ENCODE results near the gene ITIH1.
"Not testable (repeated sequence)": the region's sequence is repeated elsewhere in the genome, so short reads cannot be mapped to it uniquely, and the experiment has no call there.

ITIH1 gene

DNA sequence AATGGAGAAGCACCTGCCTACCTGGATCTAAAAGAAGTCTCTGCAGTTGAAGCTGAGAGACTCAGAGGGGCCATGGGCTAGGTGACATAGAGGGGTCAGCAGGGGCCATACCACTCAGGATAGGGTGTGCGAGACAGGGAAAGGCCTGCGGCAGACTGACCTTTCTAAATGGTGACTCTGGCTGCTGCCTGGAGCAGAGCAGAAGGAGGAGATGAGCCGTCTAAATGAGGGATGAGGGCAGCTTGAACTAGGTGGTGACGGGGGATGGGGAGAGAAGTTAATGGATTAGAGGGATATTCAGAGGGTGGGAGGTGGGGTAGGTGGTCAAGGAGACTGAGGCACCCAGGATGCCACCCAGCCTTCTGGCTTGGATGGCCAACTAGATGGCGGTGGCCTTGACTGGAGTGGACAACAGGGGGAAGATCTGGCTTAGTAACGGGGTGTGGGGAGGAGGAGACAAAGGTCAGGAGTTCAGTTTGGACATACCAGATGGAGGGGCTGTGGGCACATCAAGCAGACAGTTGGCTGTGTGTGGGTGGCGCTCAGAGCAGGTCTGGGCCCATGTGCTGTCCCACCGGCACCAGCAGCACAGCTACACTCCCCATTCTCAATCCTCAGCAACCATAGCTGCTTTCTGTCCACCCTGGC, 3.2 kb upstream of the ITIH1 start:
- DNase-seq (ENCODE audit: low read depth in 2 of 2): no peak

- no peak for DNase-seq (ENCODE audit: low read depth in 2 of 2)
These were observed 2.2 kb upstream of the ITIH1 start for GRCh38 chr3:52774901-52775864.

GRCh38 chr3:52775877-52776276, 1.5 kb upstream of the ITIH1 start:
- no peak for DNase-seq (ENCODE audit: low read depth in 2 of 2)

DNA sequence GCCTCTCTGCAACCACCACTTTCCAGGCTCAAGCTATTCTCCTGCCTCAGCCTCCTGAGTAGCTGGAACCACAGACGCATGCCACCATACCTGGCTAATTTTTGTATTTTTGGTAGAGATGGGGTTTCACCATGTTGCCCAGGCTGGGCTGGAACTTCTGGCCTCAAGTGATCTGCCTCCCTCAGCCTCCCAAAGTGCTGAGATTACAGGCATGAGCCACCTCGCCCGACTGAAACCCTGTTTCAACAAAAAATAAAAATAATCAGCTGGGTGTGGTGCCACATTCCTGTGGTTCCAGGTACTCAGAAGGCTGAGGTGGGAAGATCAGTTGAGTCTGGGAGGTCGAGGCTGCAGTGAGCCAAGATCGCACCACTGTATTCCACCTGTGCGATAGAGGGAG, 913 bp upstream of the ITIH1 start:
- not testable (repeated sequence) for DNase-seq (ENCODE audit: low read depth in 2 of 2)

- DNase-seq (ENCODE audit: low read depth in 2 of 2): no peak
These were observed 783 bp downstream of the ITIH1 start for GRCh38 chr3:52777959-52778805.

DNA sequence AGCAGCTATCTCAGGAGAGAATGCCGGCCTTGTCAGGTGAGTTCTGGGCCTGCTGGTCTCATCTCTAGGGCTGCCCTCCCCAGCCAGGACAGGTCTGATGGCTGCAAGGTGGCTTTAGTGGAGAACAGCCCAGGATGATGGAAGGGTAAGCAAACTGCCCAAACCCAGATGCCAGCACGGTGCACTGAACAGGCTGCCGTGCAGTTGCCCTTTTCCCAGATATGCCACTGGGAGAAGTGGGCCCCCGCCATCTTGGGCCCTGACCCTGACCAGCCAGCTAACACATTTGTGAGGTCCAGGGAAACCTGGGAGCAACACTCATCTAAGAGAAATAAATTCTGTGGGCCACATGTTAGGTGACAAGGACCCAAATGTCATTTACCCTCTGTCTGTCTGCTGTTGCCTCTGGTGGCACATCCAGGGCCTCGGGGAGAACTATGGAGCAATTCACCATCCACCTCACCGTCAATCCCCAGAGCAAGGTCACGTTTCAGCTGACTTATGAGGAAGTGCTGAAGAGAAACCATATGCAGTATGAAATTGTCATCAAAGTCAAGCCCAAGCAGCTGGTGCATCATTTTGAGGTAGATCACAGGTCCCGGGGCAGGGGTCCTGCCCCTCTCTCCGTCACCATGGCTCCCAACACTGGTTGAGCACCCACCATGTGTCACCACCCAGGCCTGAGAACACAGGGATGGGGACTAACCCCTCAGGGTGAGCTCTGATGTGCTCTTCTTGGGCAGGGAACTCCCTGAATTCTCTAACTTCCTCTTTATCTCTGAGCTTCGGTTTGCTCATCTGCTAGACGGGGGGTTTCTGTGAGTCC, 1.8 kb downstream of the ITIH1 start:
- DNase-seq (ENCODE audit: low read depth in 2 of 2): no peak

DNA sequence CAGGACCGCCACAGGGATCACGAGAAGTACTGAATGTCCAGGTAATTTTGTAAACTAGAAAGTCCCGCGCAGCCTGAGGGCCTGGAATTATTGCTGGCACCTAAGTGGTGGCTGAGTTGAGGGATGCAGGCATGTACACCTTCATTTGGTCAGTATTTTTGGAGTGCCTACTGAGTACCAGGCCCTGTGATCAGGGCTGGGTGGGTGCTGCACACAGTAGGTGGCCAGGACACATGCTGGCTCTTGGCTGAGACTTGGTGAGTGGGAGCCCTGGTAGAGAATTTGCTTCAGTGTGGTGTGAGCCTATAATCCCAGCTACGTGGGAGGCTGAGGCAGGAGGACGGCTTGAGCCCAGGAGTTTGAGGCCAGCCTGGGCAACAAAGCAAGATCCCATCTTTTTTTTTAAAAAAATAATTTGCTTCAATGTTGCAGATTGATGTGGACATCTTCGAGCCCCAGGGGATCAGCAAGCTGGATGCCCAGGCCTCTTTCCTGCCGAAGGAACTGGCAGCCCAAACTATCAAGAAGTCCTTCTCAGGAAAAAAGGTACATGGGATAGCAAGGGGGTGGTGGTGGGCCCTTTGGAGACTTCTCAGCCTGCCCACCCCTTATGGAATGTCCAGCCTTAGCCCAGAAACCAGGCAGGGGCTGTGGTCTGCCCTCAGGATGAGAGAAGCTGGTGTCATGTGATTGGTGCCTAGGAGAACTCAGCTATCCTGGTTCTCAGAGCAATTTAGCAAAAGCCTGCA, 2.6 kb downstream of the ITIH1 start:
- no peak for DNase-seq (ENCODE audit: low read depth in 2 of 2)

- no peak for DNase-seq (ENCODE audit: low read depth in 2 of 2)
These were observed 4.3 kb downstream of the ITIH1 start for GRCh38 chr3:52781741-52782140.

GRCh38 chr3:52782412-52783210, 5.2 kb downstream of the ITIH1 start:
- no peak for DNase-seq (ENCODE audit: low read depth in 2 of 2)

- DNase-seq (ENCODE audit: low read depth in 2 of 2): no peak
These were observed 5.8 kb downstream of the ITIH1 start for GRCh38 chr3:52783211-52783555.

GRCh38 chr3:52784021-52784621, 6.7 kb downstream of the ITIH1 start:
- no peak for DNase-seq (ENCODE audit: low read depth in 2 of 2)

DNA sequence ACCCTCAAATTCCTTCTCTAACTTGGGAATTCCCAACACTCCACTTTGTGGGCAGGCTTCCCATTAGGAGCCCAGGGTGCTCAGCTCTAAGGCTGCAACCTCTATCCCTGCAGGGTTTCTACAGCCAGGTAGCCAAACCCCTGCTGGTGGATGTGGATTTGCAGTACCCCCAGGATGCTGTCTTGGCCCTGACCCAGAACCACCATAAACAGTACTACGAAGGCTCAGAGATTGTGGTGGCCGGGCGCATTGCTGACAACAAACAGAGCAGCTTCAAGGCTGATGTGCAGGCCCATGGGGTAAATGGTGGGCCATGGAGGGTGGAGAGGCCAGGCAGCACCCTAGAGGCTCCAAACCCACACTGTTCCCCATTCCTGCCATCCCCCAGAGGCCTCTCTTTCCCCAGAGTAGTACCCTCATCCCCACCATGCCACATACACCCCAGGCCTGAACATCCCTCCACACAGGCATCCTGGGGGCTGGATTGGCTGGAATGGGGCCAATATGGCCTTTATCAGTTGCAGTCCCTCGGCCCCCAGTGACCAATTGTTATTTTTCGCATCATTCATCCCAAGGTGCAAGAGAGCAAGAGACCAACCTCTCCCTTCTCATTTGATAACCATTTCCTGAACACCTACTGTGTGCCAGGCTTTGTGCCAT, 7.7 kb downstream of the ITIH1 start:
- DNase-seq (ENCODE audit: low read depth in 2 of 2): no peak

DNA sequence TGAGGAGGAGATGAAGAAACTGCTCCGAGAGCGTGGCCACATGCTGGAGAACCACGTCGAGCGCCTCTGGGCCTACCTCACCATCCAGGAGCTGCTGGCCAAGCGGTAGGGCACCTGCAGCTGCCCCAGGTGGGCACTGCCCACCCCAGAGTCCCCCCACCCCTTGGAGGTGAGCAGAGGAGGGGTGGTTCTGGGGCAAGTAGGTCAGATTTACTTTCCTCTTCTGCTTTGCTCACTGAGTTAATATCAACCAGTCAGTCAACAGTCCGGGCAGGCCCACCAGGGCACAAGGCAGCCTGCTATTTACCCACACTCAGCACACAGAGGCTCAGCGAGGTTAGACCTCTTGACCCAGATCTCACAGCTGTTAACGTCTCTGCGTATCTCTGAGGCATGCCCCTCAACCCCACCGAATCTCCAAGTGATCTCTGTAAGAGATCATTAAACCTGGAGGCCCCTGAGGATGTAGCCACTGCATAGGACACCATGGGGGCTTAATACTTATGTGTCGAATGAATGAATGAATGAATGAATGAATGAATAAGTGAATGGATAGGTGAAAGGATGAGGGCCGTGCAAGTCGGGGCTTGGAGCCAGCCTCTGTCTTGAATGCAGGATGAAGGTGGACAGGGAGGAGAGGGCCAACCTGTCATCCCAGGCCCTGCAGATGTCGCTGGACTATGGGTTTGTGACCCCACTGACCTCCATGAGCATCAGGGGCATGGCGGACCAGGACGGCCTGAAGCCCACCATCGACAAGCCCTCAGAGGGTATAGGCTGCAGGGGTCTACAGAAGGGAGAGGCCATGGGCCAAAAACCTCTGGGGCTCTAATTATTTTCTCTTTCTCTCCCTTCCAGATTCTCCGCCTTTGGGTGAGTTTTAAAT, 9.2 kb downstream of the ITIH1 start:
- DNase-seq (ENCODE audit: low read depth in 2 of 2): no peak

DNA sequence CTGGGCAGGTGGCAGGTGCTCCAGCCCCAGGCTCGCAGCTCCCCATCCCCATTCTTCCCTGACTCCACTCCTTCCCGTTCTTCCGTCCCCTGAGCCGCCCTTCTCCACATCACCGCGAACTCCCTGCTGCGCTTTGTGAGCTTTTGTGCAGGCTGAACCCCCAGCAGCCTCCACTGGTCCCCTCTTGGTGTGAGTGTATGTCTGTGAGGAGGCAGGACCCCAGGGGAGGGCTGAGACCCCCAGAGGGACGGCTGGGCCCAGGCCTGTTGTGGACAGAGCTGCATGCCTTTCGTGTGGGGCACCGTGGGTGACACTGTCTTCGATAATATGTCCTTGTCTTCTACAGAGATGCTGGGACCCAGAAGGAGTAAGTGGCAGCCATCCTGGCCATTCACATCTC, 9.8 kb downstream of the ITIH1 start:
- no peak for DNase-seq (ENCODE audit: low read depth in 2 of 2)

DNA sequence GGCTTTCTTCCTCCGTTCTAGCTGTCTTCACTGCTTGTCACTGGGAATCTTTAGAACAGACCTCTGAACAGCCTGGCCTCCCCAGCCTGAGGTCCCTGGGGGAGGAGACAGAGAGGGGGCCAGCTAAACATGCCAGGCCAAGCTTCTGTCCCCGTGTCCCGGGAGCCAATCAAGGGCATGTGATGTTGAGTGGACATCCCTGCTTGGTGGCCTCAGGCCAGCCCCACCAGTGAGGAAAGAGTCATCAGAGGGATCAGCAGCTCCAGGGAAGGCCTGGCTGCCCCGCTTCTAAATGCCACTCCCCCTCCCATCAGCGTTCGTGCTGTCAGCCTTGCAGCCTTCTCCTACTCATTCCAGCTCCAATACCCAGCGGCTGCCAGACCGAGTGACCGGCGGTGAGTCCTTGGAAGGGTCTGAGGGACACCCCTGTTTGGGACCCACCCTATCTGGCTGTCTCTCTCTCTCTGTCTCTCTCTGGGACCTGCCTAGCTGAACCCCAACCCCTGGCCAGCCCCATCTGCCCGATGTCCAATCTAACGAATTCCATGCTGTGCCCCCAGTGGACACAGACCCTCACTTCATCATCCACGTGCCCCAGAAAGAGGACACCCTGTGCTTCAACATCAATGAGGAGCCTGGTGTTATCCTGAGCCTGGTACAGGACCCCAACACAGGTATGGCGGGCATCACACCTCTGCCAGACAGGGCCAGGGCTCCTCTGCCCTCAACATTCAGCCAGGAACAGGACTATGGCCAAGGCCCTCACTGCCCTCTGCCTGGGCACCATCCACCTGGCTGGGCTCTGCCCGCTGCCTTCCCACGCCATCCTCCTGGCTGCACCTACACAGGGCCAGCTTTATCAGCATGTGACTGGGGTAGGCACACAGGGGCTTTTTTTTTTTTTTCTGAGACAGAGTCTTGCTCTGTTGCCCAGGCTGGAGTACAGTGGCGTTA, 10.6 kb downstream of the ITIH1 start:
- no peak for DNase-seq (ENCODE audit: low read depth in 2 of 2)

DNA sequence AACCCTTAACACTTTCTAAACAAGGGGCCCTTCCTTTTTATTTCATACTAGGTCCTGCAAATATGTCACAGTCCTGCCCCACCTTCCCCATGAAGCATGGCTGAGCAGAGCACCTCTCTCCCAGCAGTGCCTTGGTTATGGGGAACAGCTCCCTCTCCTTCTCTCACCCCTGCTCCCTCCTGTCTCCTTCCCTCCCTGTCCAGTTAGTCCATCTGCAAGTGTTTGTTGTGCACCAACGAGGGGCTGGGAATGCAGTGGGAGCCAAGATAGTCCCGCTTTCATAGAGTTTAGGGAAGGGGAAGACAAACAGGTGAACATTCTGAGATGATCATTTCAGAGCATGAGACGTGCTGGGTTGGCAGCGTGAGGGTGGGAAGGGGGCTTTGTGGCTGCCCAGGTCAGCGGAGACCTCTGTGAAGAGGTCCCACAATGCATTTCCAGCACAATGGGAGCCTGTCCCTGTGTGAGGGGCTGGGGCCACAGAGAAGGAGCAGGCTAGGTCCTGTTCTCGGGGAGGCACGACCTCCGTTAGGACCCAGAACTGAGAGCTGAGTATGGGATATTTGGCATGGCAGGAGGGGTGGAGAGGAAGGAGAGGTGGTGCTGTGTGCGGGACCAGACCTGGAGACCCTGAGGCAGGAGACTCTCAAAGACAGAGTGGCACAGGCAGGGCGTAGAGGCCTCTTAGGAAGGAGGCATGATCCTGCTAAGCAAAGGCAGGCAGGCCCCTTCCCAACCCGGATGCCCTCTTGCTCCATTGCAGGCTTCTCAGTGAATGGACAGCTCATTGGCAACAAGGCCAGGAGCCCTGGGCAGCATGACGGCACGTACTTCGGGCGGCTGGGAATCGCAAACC, 11.7 kb downstream of the ITIH1 start:
- DNase-seq (ENCODE audit: low read depth in 2 of 2): no peak
